CD8-positive, alpha-beta memory T cell (primary cell): Measurements from ENCODE around the gene MBD3. TPM values are rescaled to one million over a fixed set of nuclear protein-coding genes. Genes with fewer than 3 reads are reported as not detected.

Experiments
- CTCF ChIA-PET: fragments of 350-600 bp; sonication (Branson Sonifier 250); formaldehyde crosslinking; loops from one replicate; lab custom pipeline; 2021; ENCODE audit warnings: antibody characterized with exemption; lab: Charles Lee
- POLR2A ChIA-PET: fragments of 350-600 bp; sonication (Branson Sonifier 250); formaldehyde crosslinking; loops from one replicate; lab custom pipeline; 2021; ENCODE audit warnings: antibody characterized with exemption; lab: Charles Lee
- DNase-seq, 5 donors: peaks; one replicate each; pipeline versions ENCODE4 v3.0.0 to v3.0.0-alpha.2; 2020 to 2022; ENCODE audit warnings: mixed read lengths in 1 of 5
- H3K27ac ChIP-seq: one replicate; pipeline ENCODE4 v1.7.0; 2013; ENCODE audit warnings: low read depth, mild to moderate bottlenecking, low read length, moderate library complexity
- H3K27me3 ChIP-seq: 2 replicates; pipeline ENCODE4 v1.7.0; 2013; ENCODE audit warnings: low read length, mild to moderate bottlenecking; ENCODE audit not compliant: insufficient read depth, poor library complexity, severe bottlenecking
- H3K36me3 ChIP-seq: 2 replicates; pipeline ENCODE4 v1.7.0; 2013; ENCODE audit warnings: mild to moderate bottlenecking, low read length, moderate library complexity; ENCODE audit not compliant: insufficient read depth
- H3K4me1 ChIP-seq: 2 replicates; pipeline ENCODE4 v1.7.0; 2013; ENCODE audit warnings: mild to moderate bottlenecking, low read length, moderate library complexity; ENCODE audit not compliant: insufficient read depth
- H3K4me3 ChIP-seq: 2 replicates; pipeline ENCODE4 v1.7.0; 2013; ENCODE audit warnings: mild to moderate bottlenecking, low read length
- H3K9me3 ChIP-seq: 2 replicates; pipeline ENCODE4 v1.7.0; 2013; ENCODE audit warnings: mild to moderate bottlenecking, low read length
- H3K27ac Mint-ChIP-seq, 8 donors: one replicate each; pipeline ENCODE4 v1.8.0; 2020 to 2021; ENCODE audit warnings: mixed read lengths in 8 of 8, mild to moderate bottlenecking in 6 of 8, inconsistent platforms in 3 of 8, moderate library complexity in 3 of 8
- H3K27me3 Mint-ChIP-seq, 2 donors: one replicate each; pipeline ENCODE4 v1.8.0; 2020 to 2021; ENCODE audit warnings: mixed read lengths in 2 of 2, mild to moderate bottlenecking in 1 of 2, moderate library complexity in 1 of 2
- H3K36me3 Mint-ChIP-seq, 3 donors: one replicate each; pipeline ENCODE4 v1.8.0; 2020 to 2021; ENCODE audit warnings: mixed read lengths in 3 of 3, inconsistent platforms in 1 of 3, mild to moderate bottlenecking in 1 of 3
- H3K4me1 Mint-ChIP-seq, 3 donors: one replicate each; pipeline ENCODE4 v1.8.0; 2020 to 2021; ENCODE audit warnings: mixed read lengths in 3 of 3, inconsistent platforms in 1 of 3, mild to moderate bottlenecking in 1 of 3
- H3K4me3 Mint-ChIP-seq, 7 donors: one replicate each; pipeline ENCODE4 v1.8.0; 2020 to 2021; ENCODE audit warnings: mixed read lengths in 7 of 7, mild to moderate bottlenecking in 6 of 7, moderate library complexity in 4 of 7, inconsistent platforms in 2 of 7
- H3K9me3 Mint-ChIP-seq, 5 donors: one replicate each; pipeline ENCODE4 v1.8.0; 2020 to 2022; ENCODE audit warnings: mixed read lengths in 5 of 5, mild to moderate bottlenecking in 3 of 5, moderate library complexity in 2 of 5, inconsistent platforms in 1 of 5
- polyA plus RNA-seq: library from polyadenylated mRNA; unstranded; fragments of 300-500 nt; fragmentation: Illumina TruSeq; gene quantifications from one replicate; pipeline ENCODE4 v1.2.3, GENCODE V29; 2021
- total RNA-seq, 2 experiments: library from RNA; stranded (reverse); gene quantifications; one replicate each; pipeline ENCODE4 v1.2.3, GENCODE V29; 2021

MBD3 gene
- total and polyA plus RNA-seq, 3 experiments from 2014 or later: 13.7 to 138 (median 127) TPM

DNA sequence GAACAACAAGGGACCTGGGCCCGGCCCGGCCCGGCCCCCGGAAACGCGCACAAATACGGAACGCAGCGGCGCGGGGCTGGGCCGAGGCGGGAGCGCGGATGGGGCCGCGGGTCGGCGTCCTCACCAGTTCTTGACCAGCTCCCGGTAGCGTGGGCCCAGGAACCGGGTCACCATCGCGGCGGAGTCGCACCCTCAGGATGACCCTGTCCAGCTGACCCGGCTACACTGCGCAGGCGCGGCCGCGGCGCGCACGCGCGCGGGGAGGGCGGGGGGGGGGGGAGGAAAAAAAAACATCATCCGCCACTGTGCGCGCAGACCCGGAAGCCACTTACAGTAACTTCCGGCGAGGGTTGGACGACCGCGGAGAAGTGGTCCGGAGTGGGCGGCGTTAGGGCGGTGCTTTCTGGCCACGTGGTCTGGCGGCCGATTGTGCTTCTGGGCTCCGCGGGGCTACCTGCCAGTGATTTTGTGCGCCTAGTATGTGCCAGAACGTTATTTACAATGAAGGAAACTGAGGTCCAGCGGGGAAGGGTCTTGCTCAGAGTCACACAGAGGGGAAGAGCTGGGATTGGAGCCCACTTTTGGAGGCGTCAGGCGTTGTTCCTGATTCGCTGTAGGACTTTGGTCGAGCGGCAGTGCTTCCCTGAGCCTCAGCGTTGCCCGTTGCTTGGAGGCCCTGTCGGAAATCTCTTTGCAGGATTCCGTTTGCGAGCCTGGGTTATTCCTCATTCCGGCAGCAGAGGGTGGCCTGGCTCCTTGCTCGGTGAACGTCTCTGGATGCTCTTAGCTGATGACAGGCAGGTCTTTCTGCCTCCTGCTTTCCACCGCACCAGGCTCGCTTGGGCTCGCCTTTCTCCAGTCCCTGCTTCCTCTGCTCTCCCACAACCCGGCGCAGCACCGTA lies 12.8 kb upstream of the MBD3 start, which contains the start of gene UQCR11:
Gene UQCR11 (minus strand): TSS at position 227 of the 902 bp plus-strand sequence. CDS start 53 bp downstream, at position 174.
- no peaks in the 10 kb centered on the region for H3K9me3 ChIP-seq
- ChIA-PET CTCF (interaction anchor here (0.8 to 6.0 kb wide), 12 partner anchors 12 to 232 kb away, joined by 3 to 29 read pairs (median 3); partner anchors contain the start of genes MBD3 and TCF3), POLR2A (interaction anchor here (0.5 to 2.9 kb wide), 7 partner anchors 13 to 622 kb away, joined by 3 to 29 read pairs (median 3); partner anchors contain the start of genes CIRBP, MBD3 and TCF3)
- peaks cover 54% of the 10 kb centered on the region for H3K4me1 ChIP-seq
- peaks cover 0 to 18% (median 0%) of the 10 kb centered on the region in 3 donors for H3K36me3 Mint-ChIP-seq
- peak within 1 kb of the TSS; percentile 98 for H3K4me3 ChIP-seq
- H3K9me3 Mint-ChIP-seq: no peaks in the 10 kb centered on the region
- no peaks in the 10 kb centered on the region for H3K27me3 ChIP-seq
- DNase-seq: peak; percentile 89 to 94 (median 90)
- peaks cover 42 to 72% (median 48%) of the 10 kb centered on the region in 3 donors for H3K4me1 Mint-ChIP-seq
- peak within 1 kb of the TSS; percentile 98 to 100 (median 100) for H3K27ac Mint-ChIP-seq
- H3K27ac ChIP-seq: peak within 1 kb of the TSS; percentile 79
- H3K4me3 Mint-ChIP-seq: peak within 1 kb of the TSS; percentile 94 to 100 (median 99)
- H3K27me3 Mint-ChIP-seq: peaks cover 0 to 4% of the 10 kb centered on the region in 2 donors
- H3K36me3 ChIP-seq: peaks cover 3% of the 10 kb centered on the region

DNA sequence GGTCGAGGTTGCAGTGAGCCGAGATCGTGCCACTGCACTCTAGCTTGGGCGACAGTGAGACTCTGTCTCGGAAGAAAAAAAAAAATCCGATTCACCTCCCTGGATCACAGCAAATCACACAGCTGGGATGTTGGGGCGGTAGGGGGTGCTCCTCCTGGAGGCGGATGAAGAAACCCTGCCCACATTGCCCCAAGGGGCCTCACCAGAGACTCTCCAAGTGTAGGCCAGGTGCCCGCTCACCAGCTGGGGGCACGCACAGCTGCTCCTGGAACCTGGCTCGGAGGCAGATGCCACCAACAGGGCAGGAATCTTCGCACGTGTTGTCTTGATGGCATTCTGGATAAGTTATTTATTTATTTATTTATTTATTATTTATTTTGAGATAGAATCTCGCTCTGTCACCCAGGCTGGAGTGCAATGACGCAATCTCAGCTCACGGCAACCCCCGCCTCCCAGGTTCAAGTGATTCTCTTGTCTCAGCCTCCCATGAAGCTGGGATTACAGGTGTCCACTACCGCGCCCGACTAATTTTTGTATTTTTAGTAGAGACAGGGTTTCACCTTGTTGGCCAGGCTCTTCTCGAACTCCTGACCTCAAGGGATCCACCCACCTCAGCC lies 9.5 kb upstream of the MBD3 start:
- ChIA-PET CTCF (interaction anchor here (1.4 kb wide), 1 partner anchor 9 kb away, joined by 4 read pairs; no protein-coding TSS in a partner anchor), POLR2A (interaction anchor here (1.4 kb wide), 1 partner anchor 9 kb away, joined by 4 read pairs; the partner anchor contains the start of gene MBD3)
- H3K9me3 ChIP-seq: no peaks in the 10 kb centered on the region
- H3K9me3 Mint-ChIP-seq: no peaks in the 10 kb centered on the region
- H3K36me3 ChIP-seq: peaks cover 14% of the 10 kb centered on the region
- peak overlapping the region in 5 of 7 donors; percentile 19 to 85 (median 66) for H3K4me3 Mint-ChIP-seq
- no peaks in the 10 kb centered on the region for H3K27me3 ChIP-seq
- H3K4me1 Mint-ChIP-seq: peaks cover 27 to 47% (median 30%) of the 10 kb centered on the region in 3 donors
- H3K27ac Mint-ChIP-seq: peak overlapping the region in 2 of 8 donors; percentile 50 to 79
- H3K27ac ChIP-seq: no peak overlapping the region
- no peak for DNase-seq
- H3K4me3 ChIP-seq: no peak overlapping the region
- H3K27me3 Mint-ChIP-seq: peaks cover 0 to 4% of the 10 kb centered on the region in 2 donors
- H3K4me1 ChIP-seq: peaks cover 31% of the 10 kb centered on the region
- H3K36me3 Mint-ChIP-seq: peaks cover 0 to 43% (median 0%) of the 10 kb centered on the region in 3 donors

DNA sequence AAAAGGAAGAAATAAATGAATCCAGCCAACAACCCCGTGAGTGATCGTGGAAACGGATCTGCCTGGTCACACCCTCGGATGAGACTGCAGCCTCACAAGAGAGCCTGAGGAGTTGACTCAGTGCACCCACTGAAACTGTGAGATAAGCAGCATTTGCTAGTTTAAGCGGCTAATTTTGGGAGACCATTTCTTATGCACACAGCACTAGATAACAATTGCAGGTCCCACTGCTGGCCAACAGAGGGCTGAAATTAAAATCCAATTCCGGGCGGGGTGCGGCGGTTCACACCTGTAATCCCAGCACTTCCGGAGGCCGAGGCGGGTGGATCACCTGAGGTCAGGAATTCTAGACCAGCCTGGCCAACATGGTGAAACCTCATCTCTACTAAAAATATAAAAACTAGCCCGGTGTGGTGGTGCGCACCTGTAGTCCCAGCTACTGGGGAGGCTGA lies 9.0 kb upstream of the MBD3 start:
- Histone ChIP-seq H3K9me3 (no peaks in the 10 kb centered on the region), H3K36me3 (peaks cover 16% of the 10 kb centered on the region), H3K27me3 (no peaks in the 10 kb centered on the region), H3K4me3 (no peak overlapping the region), H3K27ac (no peak overlapping the region), H3K4me1 (peaks cover 27% of the 10 kb centered on the region)
- Mint-ChIP-seq H3K36me3 (peaks cover 0 to 47% (median 0%) of the 10 kb centered on the region in 3 donors), H3K4me1 (peaks cover 25 to 41% (median 30%) of the 10 kb centered on the region in 3 donors), H3K27ac (peak overlapping the region in 3 of 8 donors; percentile 32 to 79 (median 70)), H3K9me3 (no peaks in the 10 kb centered on the region), H3K4me3 (peak overlapping the region in 3 of 7 donors; percentile 18 to 65 (median 25)), H3K27me3 (peaks cover 0 to 4% of the 10 kb centered on the region in 2 donors)
- ChIA-PET POLR2A (interaction anchor here (1.4 kb wide), 1 partner anchor 9 kb away, joined by 4 read pairs; the partner anchor contains the start of gene MBD3), CTCF (no interaction called here)
- no peak for DNase-seq

DNA sequence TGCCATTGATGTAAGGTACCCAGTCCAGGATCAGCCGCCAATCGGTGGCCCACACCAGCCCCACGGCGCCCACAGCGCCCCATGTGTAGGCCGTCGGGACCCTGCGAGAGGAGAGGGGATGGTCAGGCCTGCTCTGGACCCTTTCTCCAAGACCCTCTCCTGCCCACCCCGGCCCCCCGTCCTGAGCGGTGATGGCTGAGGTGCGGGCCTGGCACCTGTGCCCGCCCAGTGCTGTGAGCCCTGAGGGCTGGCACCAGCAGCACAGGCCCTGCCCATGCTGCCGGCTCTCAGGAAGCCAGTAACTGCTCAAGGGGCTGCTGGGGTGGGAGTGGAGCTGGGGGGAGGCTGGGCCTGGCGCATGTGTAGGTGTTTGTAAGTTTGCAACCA lies 6.8 kb upstream of the MBD3 start:
- no peak overlapping the region for H3K4me3 ChIP-seq
- ChIA-PET POLR2A (no interaction called here), CTCF (interaction anchor here (1.3 kb wide), 1 partner anchor 227 kb away, joined by 3 read pairs; no protein-coding TSS in a partner anchor)
- Mint-ChIP-seq H3K4me1 (peaks cover 13 to 27% (median 21%) of the 10 kb centered on the region in 3 donors), H3K4me3 (no peak overlapping the region), H3K27ac (no peak overlapping the region), H3K27me3 (no peaks in the 10 kb centered on the region), H3K36me3 (peaks cover 0 to 47% (median 0%) of the 10 kb centered on the region in 3 donors), H3K9me3 (no peaks in the 10 kb centered on the region)
- H3K27ac ChIP-seq: no peak overlapping the region
- H3K27me3 ChIP-seq: no peaks in the 10 kb centered on the region
- H3K4me1 ChIP-seq: peaks cover 16% of the 10 kb centered on the region
- peaks cover 16% of the 10 kb centered on the region for H3K36me3 ChIP-seq
- H3K9me3 ChIP-seq: no peaks in the 10 kb centered on the region
- no peak for DNase-seq

DNA sequence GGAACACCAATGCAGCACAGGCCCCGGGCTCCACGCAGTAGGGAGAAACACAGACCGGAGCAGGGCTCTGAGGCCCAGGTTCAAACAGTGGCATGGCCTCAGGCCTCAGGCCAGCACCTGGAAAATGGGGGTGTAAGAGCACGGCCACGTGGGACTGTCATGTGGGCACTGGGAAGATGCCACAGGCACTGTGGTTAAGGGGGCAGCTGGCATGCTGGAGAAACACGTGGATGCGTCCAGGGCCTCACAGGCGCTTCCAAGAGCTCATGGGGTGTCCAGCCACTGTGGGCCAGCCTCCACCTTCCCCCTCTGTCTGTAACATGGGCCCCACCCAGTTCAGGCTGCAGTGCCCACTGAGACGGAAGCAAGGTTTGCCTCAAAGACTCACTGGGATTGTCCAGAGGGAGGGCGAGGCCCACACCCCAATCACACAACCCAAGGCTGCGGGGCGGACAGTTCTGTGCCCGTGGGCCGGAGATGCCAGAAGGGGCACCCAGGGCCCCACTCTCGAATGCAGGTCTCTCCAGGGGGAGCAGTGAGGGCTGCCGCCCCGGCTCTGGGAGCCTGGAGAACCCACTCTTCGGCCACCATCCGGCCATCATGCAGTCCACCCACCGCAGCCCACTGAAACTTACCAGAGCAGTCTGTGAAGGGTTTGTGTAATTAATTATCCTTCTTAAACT lies 6.3 kb upstream of the MBD3 start:
- POLR2A ChIA-PET: no interaction called here

DNA sequence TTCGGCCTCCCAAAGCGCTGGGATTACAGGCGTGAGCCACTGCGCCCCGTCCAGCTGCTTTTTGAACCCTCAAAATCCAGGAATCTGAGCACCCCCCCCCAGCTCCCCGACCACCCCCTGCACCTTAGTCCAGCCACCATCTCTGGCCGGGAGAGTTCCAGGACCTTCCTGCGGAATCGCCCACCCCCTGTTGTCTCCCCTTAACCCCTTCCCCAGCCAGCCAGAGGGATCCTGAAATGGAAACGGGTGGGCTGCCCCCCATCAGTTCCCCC lies 772 bp upstream of the MBD3 start:
- H3K27me3 ChIP-seq: no peaks in the 10 kb centered on the region
- peaks cover 9% of the 10 kb centered on the region for H3K36me3 ChIP-seq
- H3K4me3 Mint-ChIP-seq: peak overlapping the region; percentile 86 to 94 (median 89)
- H3K4me1 Mint-ChIP-seq: peaks cover 14 to 20% (median 15%) of the 10 kb centered on the region in 3 donors
- H3K4me3 ChIP-seq: peak overlapping the region; percentile 74
- peaks cover 0 to 24% (median 0%) of the 10 kb centered on the region in 3 donors for H3K36me3 Mint-ChIP-seq
- no peaks in the 10 kb centered on the region for H3K27me3 Mint-ChIP-seq
- no peaks in the 10 kb centered on the region for H3K9me3 Mint-ChIP-seq
- ChIA-PET POLR2A (interaction anchor here (0.6 to 1.6 kb wide), 6 partner anchors 8 to 58 kb away, joined by 4 to 21 read pairs (median 5); partner anchors contain the start of genes MEX3D and UQCR11), CTCF (interaction anchor here (0.6 to 1.2 kb wide), 4 partner anchors 9 to 47 kb away, joined by 3 to 4 read pairs (median 4); no protein-coding TSS in a partner anchor)
- DNase-seq: no peak
- peak overlapping the region in 4 of 8 donors; percentile 71 to 91 (median 87) for H3K27ac Mint-ChIP-seq
- peaks cover 13% of the 10 kb centered on the region for H3K4me1 ChIP-seq
- H3K27ac ChIP-seq: peak overlapping the region; percentile 62
- no peaks in the 10 kb centered on the region for H3K9me3 ChIP-seq

More for the DNA sequence above, 6.3 kb upstream of the MBD3 start:
- Mint-ChIP-seq H3K4me3 (peak overlapping the region in 1 of 7 donors; percentile 10), H3K36me3 (peaks cover 0 to 47% (median 0%) of the 10 kb centered on the region in 3 donors), H3K4me1 (peaks cover 8 to 22% (median 17%) of the 10 kb centered on the region in 3 donors), H3K27ac (peak overlapping the region in 2 of 8 donors; percentile 58 to 87), H3K27me3 (no peaks in the 10 kb centered on the region), H3K9me3 (no peaks in the 10 kb centered on the region)
- no peaks in the 10 kb centered on the region for H3K27me3 ChIP-seq
- no peak for DNase-seq
- H3K27ac ChIP-seq: no peak overlapping the region
- no peaks in the 10 kb centered on the region for H3K9me3 ChIP-seq
- CTCF ChIA-PET: interaction anchor here (1.3 kb wide), 1 partner anchor 227 kb away, joined by 3 read pairs; no protein-coding TSS in a partner anchor
- H3K4me3 ChIP-seq: no peak overlapping the region
- peaks cover 16% of the 10 kb centered on the region for H3K36me3 ChIP-seq
- peaks cover 11% of the 10 kb centered on the region for H3K4me1 ChIP-seq
